ENCODE measurements around the gene CACNA1B. TPM values are rescaled to one million over a fixed set of nuclear protein-coding genes. Genes with fewer than 3 reads are reported as not detected.

The CACNA1B gene
- total RNA-seq, 1 donor from 2014 or later, result 0.19 TPM

DNA sequence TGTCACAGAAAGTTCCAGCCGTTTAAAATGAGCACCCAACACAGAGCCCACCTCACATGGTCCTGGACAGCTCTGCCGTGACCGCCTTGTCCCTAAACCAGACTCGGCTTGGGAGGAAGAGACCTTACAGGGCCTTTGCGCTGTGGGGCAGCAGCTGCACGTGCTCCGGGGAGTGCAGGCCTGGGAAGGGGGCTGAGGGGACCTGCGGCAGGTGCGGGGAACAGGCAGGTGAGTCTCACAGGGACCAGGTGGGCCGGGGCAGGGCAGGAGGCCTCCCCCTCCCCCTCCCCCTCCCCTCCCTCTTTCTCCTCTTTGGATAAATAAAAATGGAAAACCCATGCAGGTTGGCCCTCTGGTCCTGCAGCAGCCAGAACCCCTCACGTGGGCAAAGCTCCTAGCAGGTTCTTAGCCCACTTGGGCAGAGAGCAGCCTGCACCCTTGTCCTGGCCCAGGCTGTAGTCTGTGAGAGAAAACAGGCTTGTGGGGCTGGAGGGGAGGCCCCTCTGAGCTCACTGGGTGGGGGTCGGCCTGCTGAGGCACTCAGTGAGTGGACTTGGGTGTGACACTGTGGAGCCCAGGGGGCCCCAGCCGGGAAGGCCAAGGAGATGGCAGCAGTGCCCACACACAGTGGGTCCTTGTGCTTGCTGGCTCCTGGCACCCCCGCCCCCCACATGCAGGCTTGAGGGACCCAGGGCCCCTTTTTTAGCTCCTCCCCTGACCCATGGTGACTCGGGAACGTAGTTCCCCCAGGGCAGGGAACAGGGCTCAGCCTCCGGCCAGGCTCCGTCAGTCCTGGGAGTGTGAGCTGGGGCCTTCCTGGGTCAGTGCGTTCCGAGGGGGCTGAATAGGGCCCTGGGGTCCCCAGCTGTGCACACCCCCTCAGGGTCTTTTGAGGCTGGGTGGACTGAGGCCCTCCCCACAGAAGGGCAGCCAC, 40.0 kb upstream of the CACNA1B start:
- peaks cover 54% of the 10 kb centered on the region for H3K36me3 ChIP-seq

DNA sequence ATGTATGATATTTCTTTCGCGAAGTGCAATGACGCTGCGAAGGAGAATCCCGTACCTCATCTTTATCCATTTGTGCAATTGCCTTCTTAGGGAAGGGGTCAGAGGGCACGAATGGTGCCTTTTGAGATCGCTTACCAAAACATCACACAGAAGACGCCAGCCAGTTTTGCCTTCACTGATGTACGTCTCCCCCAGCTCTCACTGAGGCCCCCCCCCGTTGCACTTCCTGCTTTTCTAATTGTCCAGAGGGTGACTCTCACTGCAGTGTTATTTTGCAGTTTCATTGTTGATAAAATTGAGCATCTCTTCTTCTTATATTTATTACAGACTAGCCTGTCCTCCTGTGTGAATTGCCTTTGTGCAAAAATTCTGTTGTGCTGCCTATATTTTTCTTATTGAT, 39.0 kb upstream of the CACNA1B start:
- no peaks in the 10 kb centered on the region for H3K27me3 ChIP-seq (ENCODE audit: low read depth)
- TF ChIP-seq, protein P1, sequence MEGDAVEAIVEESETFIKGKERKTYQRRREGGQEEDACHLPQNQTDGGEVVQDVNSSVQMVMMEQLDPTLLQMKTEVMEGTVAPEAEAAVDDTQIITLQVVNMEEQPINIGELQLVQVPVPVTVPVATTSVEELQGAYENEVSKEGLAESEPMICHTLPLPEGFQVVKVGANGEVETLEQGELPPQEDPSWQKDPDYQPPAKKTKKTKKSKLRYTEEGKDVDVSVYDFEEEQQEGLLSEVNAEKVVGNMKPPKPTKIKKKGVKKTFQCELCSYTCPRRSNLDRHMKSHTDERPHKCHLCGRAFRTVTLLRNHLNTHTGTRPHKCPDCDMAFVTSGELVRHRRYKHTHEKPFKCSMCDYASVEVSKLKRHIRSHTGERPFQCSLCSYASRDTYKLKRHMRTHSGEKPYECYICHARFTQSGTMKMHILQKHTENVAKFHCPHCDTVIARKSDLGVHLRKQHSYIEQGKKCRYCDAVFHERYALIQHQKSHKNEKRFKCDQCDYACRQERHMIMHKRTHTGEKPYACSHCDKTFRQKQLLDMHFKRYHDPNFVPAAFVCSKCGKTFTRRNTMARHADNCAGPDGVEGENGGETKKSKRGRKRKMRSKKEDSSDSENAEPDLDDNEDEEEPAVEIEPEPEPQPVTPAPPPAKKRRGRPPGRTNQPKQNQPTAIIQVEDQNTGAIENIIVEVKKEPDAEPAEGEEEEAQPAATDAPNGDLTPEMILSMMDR (IDR thresholded peaks at IDR 0.05; ENCODE audit: borderline replicate concordance), result no peak
- no peak for DNase-seq
- intact Hi-C loops (cut with micrococcal nuclease), result no loop called here
- no peak overlapping the region for H3K27ac ChIP-seq (replicated peaks)
- peaks cover 45% of the 10 kb centered on the region for H3K36me3 ChIP-seq
- no peak overlapping the region for H3K4me3 ChIP-seq
- H3K9me3 ChIP-seq (replicated peaks), result peaks cover 30% of the 10 kb centered on the region
- no peaks in the 10 kb centered on the region for H3K4me1 ChIP-seq

More for the DNA sequence above, 40.0 kb upstream of the CACNA1B start:
- H3K9me3 ChIP-seq (replicated peaks), result peaks cover 26% of the 10 kb centered on the region
- no peak overlapping the region for H3K4me3 ChIP-seq
- no peaks in the 10 kb centered on the region for H3K27me3 ChIP-seq (ENCODE audit: low read depth)
- H3K27ac ChIP-seq (replicated peaks), result no peak overlapping the region
- intact Hi-C loops (cut with micrococcal nuclease), result no loop called here
- no peak for DNase-seq
- TF ChIP-seq, protein P1 (IDR thresholded peaks at IDR 0.05; ENCODE audit: borderline replicate concordance), result no peak
- H3K4me1 ChIP-seq, result no peaks in the 10 kb centered on the region

DNA sequence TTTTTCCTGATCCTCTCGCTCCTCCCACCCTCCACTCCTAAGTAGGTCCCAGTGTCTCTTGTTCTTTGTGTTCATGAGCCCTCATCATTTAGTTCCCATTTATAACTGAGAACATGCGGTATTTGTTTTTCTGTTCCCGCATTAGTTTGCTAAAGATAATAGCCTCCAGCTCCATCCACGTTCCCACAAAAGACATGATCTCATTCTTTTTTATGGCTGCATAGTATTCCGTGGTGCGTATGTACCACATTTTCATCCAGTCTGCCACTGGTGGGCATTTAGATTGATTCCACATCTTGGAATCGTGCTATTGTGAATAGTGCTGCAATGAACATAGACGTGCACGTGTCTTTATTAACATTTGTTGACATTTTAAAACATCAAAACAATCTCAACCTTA, 34.2 kb upstream of the CACNA1B start:
- Histone ChIP-seq H3K36me3 (peaks cover 3% of the 10 kb centered on the region), H3K27me3 (ENCODE audit: low read depth) (no peaks in the 10 kb centered on the region), H3K27ac (replicated peaks) (no peak overlapping the region), H3K4me3 (no peak overlapping the region), H3K9me3 (replicated peaks) (peaks cover 31% of the 10 kb centered on the region), H3K4me1 (no peaks in the 10 kb centered on the region)
- intact Hi-C loops (cut with micrococcal nuclease), result no loop called here
- TF ChIP-seq, protein P1 (IDR thresholded peaks at IDR 0.05; ENCODE audit: borderline replicate concordance), result no peak
- no peak for DNase-seq

DNA sequence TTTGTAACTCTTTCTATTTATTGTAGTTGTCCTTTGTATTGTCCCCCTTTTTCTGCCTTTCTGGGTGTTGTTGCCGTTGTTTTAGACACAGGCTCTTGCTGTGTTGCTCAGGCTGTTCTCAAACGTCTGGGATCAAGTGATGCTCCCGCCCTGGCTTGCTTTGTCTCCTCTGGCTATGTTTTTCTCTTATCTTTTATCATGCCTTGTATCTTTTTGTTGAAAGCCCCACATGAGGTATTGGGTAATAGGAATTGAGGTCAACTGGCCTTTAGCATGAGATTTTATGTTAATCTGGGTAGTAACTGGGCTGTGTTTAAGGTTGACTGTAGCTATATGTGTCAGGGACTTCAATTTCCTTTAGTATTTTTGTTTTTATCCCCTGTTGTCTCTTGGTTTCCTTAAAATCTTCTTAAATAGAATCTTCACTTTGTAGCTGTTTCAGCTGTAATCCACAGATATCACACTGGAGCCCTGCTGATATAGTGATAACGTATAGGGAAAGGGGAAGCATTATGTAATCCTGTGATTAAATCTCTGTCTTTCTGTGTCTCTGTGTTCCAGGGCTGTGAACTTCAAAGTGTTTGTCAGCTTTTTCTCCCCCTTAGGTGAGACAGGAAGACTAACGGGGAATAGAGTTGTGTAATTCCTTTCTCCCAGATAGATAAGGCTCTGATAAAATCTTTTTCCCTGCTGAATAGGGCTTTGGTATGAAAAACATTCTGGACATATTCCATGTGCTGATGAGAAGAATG, 25.9 kb upstream of the CACNA1B start:
- no peak for DNase-seq
- Histone ChIP-seq H3K9me3 (replicated peaks) (peaks cover 43% of the 10 kb centered on the region), H3K4me1 (no peaks in the 10 kb centered on the region), H3K36me3 (no peaks in the 10 kb centered on the region), H3K27me3 (ENCODE audit: low read depth) (no peaks in the 10 kb centered on the region), H3K4me3 (no peak overlapping the region), H3K27ac (replicated peaks) (no peak overlapping the region)
- intact Hi-C loops (cut with micrococcal nuclease), result no loop called here
- TF ChIP-seq, protein P1 (IDR thresholded peaks at IDR 0.05; ENCODE audit: borderline replicate concordance), result no peak

DNA sequence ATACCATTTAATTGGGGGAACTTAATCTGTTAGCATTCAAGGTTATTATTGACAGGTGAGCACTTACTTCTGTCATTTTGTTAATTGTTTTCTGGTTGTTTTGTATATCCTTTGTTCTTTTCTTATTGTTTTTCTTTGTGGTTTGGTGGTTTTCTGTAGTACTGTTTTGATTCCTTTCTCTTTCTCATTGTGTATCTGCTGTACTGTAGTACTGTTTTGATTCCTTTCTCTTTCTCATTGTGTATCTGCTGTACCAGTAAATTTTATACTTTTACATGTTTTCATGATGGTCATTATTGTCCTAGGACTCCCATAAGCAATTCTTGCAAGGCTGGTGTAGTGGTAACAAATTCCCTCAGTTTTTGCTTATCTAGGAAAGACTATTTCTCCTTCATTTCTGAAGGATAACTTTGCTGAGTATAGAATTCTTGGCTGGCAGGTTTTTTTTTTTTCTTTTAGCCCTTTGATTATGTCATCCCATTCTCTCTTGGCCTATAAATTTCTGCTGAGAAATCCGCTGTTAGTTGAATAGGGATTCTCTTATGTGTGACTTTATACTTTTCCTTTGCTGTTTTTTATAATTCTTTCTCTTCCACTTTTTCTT, 24.1 kb upstream of the CACNA1B start:
- peaks cover 57% of the 10 kb centered on the region for H3K9me3 ChIP-seq (replicated peaks)
- intact Hi-C loops (cut with micrococcal nuclease), result no loop called here
- no peak overlapping the region for H3K4me3 ChIP-seq
- TF ChIP-seq, protein P1 (IDR thresholded peaks at IDR 0.05; ENCODE audit: borderline replicate concordance), result no peak
- H3K27me3 ChIP-seq (ENCODE audit: low read depth), result no peaks in the 10 kb centered on the region
- H3K27ac ChIP-seq (replicated peaks), result no peak overlapping the region
- no peaks in the 10 kb centered on the region for H3K4me1 ChIP-seq
- no peak for DNase-seq
- H3K36me3 ChIP-seq, result no peaks in the 10 kb centered on the region

All from left ventricle myocardium inferior (tissue), 1 donor.